ENCODE data around the gene METTL6. TPM values are rescaled to one million over a fixed set of nuclear protein-coding genes. Genes with fewer than 3 reads are reported as not detected.
"Not testable (repeated sequence)": the region's sequence is repeated elsewhere in the genome, so short reads cannot be mapped to it uniquely, and the experiment has no call there.

METTL6 gene
- total RNA-seq, 4 donors from 2014 or later = 6.8 to 22.0 (median 7.8) TPM

DNA sequence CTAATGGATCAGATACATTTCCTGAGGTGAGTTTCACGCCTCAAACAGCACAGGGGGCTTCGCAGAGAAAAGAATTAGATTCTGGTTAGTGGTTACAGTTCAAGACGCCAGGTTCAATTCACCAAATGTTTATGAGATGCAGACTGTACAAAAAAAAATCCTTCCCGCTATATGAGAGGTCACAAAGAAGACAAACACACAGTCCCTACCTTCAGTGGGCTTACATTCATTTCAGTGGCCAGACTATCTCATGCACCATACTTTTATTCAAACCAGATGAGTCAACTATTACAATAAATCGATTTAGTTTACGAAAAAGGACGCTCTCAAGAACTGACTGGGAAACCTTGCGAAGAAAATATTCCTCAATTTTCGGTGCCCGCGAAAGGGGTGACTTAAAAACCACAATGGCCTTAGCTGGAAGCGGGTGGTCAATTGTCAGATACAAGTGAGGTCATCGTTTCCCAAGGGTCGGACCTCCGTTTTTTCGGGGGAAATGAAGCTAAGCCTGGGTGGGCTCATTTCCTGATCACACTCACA lies 695 bp downstream of the METTL6 start:
- intact Hi-C loops (cut with DNase I; ENCODE audit: low total_unique reads) = loop anchor here (1.0 to 5.0 kb wide), 3 partner anchors 79 to 224 kb away; no protein-coding TSS in a partner anchor
- Histone ChIP-seq H3K4me1 (peaks cover 33 to 39% of the 10 kb centered on the region in 2 donors), H3K4me3 (peak overlapping the region; percentile 80 to 100 (median 90)), H3K9me3 (no peaks in the 10 kb centered on the region), H3K27ac (peak overlapping the region; percentile 85 to 88 (median 87)), H3K36me3 (peaks cover 0 to 42% of the 10 kb centered on the region in 2 donors), H3K27me3 (no peaks in the 10 kb centered on the region)
- DNase-seq (no peak), ATAC-seq (no peak)
- in situ Hi-C loops (cut with MboI; ENCODE audit: low sequenced_read_pairs in 4 of 4) = loop anchor here (5.0 to 25.0 kb wide), 3 partner anchors 128 to 136 kb away; no protein-coding TSS in a partner anchor
- no peak for TF ChIP-seq POLR2A (IDR thresholded peaks at IDR 0.05)
- TF ChIP-seq, protein P1, sequence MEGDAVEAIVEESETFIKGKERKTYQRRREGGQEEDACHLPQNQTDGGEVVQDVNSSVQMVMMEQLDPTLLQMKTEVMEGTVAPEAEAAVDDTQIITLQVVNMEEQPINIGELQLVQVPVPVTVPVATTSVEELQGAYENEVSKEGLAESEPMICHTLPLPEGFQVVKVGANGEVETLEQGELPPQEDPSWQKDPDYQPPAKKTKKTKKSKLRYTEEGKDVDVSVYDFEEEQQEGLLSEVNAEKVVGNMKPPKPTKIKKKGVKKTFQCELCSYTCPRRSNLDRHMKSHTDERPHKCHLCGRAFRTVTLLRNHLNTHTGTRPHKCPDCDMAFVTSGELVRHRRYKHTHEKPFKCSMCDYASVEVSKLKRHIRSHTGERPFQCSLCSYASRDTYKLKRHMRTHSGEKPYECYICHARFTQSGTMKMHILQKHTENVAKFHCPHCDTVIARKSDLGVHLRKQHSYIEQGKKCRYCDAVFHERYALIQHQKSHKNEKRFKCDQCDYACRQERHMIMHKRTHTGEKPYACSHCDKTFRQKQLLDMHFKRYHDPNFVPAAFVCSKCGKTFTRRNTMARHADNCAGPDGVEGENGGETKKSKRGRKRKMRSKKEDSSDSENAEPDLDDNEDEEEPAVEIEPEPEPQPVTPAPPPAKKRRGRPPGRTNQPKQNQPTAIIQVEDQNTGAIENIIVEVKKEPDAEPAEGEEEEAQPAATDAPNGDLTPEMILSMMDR (IDR thresholded peaks at IDR 0.05 in 4 of 5, conservative IDR thresholded peaks at IDR 0.05 in 1 of 5) = no peak

DNA sequence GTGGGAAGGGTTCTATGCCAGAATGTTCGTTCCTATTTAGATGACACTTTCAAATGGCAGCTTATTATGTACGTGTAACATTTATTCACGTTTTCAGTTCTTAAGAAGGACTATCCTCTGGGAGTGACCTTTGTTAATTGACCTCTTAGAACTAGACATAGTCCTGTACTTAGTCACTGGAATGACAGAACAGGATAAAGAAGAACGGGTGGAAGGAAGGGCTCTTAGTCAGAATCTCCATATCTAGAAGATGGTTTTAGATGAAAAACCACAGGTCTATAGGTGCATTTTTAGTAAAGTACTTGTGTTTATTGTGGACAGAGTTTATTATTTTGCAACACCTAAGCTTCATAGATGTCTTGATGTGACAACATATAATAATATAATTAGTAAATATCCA lies 6.5 kb downstream of the METTL6 start:
- no peak overlapping the region for H3K4me3 ChIP-seq
- no peak for DNase-seq
- intact Hi-C loops (cut with DNase I; ENCODE audit: low total_unique reads) (no loop called here), in situ Hi-C loops (cut with MboI; ENCODE audit: low sequenced_read_pairs in 4 of 4) (loop anchor here in 2 of 4 donors (10.0 to 25.0 kb wide), 2 partner anchors 134 to 309 kb away; no protein-coding TSS in a partner anchor)
- H3K27ac ChIP-seq = no peak overlapping the region
- H3K27me3 ChIP-seq = no peaks in the 10 kb centered on the region
- ATAC-seq = no peak
- TF ChIP-seq, protein P1 (IDR thresholded peaks at IDR 0.05 in 4 of 5, conservative IDR thresholded peaks at IDR 0.05 in 1 of 5) = no peak
- TF ChIP-seq POLR2A (IDR thresholded peaks at IDR 0.05) = no peak
- H3K4me1 ChIP-seq = peaks cover 4% of the 10 kb centered on the region in 2 donors
- no peaks in the 10 kb centered on the region for H3K9me3 ChIP-seq
- H3K36me3 ChIP-seq = peaks cover 0 to 35% of the 10 kb centered on the region in 2 donors

DNA sequence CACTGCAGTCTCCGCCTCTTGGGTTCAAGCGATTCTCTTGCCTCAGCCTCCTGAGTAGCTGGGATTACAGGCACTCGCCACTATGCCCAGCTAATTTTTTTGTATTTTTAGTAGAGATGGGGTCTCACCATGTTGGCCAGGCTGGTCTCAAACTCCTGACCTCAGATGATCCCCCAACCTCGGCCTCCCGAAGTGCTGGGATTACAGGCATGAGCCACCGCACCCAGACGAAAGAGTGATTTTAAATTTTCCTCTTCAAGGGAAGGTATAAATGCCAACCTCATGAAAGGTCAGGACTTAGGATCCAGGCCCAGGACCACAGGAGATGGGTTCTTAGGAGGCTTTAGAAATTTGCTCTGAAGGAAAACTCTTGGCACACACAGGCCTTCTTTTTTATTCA lies 16.4 kb downstream of the METTL6 start:
- peaks cover 0 to 43% of the 10 kb centered on the region in 2 donors for H3K36me3 ChIP-seq
- in situ Hi-C loops (cut with MboI; ENCODE audit: low sequenced_read_pairs in 4 of 4) = loop anchor here in 1 of 4 donors (25.0 kb wide), 1 partner anchor 299 kb away; no protein-coding TSS in a partner anchor
- H3K4me1 ChIP-seq; H3K9me3 ChIP-seq; intact Hi-C loops (cut with DNase I; ENCODE audit: low total_unique reads); H3K27me3 ChIP-seq; ATAC-seq; DNase-seq; H3K4me3 ChIP-seq; H3K27ac ChIP-seq: not testable (repeated sequence)

DNA sequence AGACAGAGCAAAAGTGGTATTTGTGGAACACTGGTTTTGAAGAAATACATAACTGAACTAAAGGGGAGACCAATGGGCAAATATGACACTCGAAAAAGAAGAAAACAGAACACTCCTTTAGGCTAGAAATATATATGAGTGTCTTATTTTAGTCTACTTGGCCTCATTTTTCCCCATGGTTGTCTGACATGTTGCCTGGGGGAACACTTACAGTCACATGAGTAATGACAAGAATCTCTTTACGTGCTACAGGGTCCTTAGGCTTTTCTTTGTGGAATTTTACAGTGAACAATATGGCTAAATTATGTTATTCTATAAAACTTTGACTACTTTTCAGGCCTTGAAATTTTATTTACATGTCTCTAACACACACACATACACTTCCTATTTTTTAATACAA lies 17.6 kb downstream of the METTL6 start:
- Histone ChIP-seq H3K9me3 (no peaks in the 10 kb centered on the region), H3K27me3 (no peaks in the 10 kb centered on the region), H3K4me1 (no peaks in the 10 kb centered on the region), H3K4me3 (no peak overlapping the region), H3K27ac (no peak overlapping the region), H3K36me3 (peaks cover 0 to 34% of the 10 kb centered on the region in 2 donors)
- DNase-seq (no peak), ATAC-seq (no peak)
- no peak for TF ChIP-seq POLR2A (IDR thresholded peaks at IDR 0.05)
- intact Hi-C loops (cut with DNase I; ENCODE audit: low total_unique reads) (loop anchor here (5.0 kb wide), 1 partner anchor 297 kb away; no protein-coding TSS in a partner anchor), in situ Hi-C loops (cut with MboI; ENCODE audit: low sequenced_read_pairs in 4 of 4) (loop anchor here in 2 of 4 donors (10.0 to 25.0 kb wide), 3 partner anchors 205 to 297 kb away; partner anchors contain the start of gene CAPN7 (in 2 of the 2))

DNA sequence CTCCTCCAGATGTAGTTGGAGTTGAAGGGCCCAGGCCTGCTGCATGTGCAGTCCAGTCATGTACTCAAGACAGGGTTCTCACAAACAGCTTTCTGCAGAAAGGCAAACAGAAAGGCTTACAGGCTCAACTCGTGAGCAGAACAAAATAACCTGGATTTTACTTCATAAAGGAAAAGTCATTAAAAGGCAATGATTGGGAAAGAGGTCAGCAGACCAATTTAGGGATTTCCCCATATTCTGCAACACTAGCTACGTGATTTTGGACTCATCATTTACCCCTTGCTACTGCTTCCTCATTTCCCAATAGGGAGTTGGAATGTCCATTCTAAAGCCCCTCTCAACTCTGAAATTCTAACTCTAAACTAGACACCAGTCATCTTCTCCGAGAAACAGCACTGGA lies 18.1 kb downstream of the METTL6 start:
- in situ Hi-C loops (cut with MboI; ENCODE audit: low sequenced_read_pairs in 4 of 4) = loop anchor here in 2 of 4 donors (10.0 to 25.0 kb wide), 3 partner anchors 204 to 297 kb away; partner anchors contain the start of gene CAPN7 (in 2 of the 2)

More for the DNA sequence above, 18.1 kb downstream of the METTL6 start:
- Histone ChIP-seq H3K27me3 (no peaks in the 10 kb centered on the region), H3K4me3 (no peak overlapping the region), H3K4me1 (no peaks in the 10 kb centered on the region), H3K9me3 (no peaks in the 10 kb centered on the region), H3K27ac (no peak overlapping the region), H3K36me3 (peaks cover 0 to 29% of the 10 kb centered on the region in 2 donors)
- TF ChIP-seq POLR2A (IDR thresholded peaks at IDR 0.05) = no peak
- TF ChIP-seq, protein P1 (IDR thresholded peaks at IDR 0.05 in 4 of 5, conservative IDR thresholded peaks at IDR 0.05 in 1 of 5) = no peak
- intact Hi-C loops (cut with DNase I; ENCODE audit: low total_unique reads) = loop anchor here (5.0 kb wide), 1 partner anchor 297 kb away; no protein-coding TSS in a partner anchor
- no peak for DNase-seq
- no peak for ATAC-seq
